Stimulated activated CD4-positive, alpha-beta T cell treated with anti-CD3 and anti-CD28 coated beads, Interleukin-15, amount 100 ng/mL, for 1 hour (primary cell): ENCODE results near the gene GP1BA.
A peak's percentile ranks its signal among the peaks of the same experiment; 100 is the strongest.

Experiments used
- DNase-seq, 2 donors: peaks; one replicate each; pipeline ENCODE4 v3.0.0-alpha.2; 2020; ENCODE audit warnings: low read depth in 1 of 2, low spot score in 1 of 2

The GP1BA gene

GRCh38 chr17:4931963-4932362 is at the start of gene GP1BA:
Gene GP1BA (plus strand): TSS chr17:4932277. CDS start chr17:4932605, 328 bp downstream.
- DNase-seq, result no peak

GRCh38 chr17:4884489-4884888 is 47.6 kb upstream of the GP1BA start:
- DNase-seq, result no peak

- no peak for DNase-seq
Observed at GRCh38 chr17:4886830-4887229, 45.2 kb upstream of the GP1BA start.

GRCh38 chr17:4887581-4887980 is 44.5 kb upstream of the GP1BA start:
- no peak for DNase-seq

- DNase-seq, result no peak
Observed at GRCh38 chr17:4891411-4892410, 40.4 kb upstream of the GP1BA start.

GRCh38 chr17:4892499-4893221 is 39.4 kb upstream of the GP1BA start:
- DNase-seq, result no peak

GRCh38 chr17:4893272-4893671 is 38.8 kb upstream of the GP1BA start:
- DNase-seq, result no peak

GRCh38 chr17:4893721-4894560 is 38.1 kb upstream of the GP1BA start:
- no peak for DNase-seq

- DNase-seq, result no peak
Observed at GRCh38 chr17:4895121-4895520, 37.0 kb upstream of the GP1BA start.

- no peak for DNase-seq
Observed at GRCh38 chr17:4895657-4896331, 36.3 kb upstream of the GP1BA start.

GRCh38 chr17:4896332-4897197 is 35.5 kb upstream of the GP1BA start:
- DNase-seq, result no peak

GRCh38 chr17:4897198-4897687 is 34.8 kb upstream of the GP1BA start:
- DNase-seq, result no peak

- DNase-seq, result no peak
Observed at GRCh38 chr17:4897785-4898184, 34.3 kb upstream of the GP1BA start.

- DNase-seq, result no peak
Observed at GRCh38 chr17:4898351-4898750, 33.7 kb upstream of the GP1BA start.

GRCh38 chr17:4898927-4899326 is 33.1 kb upstream of the GP1BA start:
- DNase-seq, result no peak

GRCh38 chr17:4899341-4900230 is 32.5 kb upstream of the GP1BA start, which contains the start of gene C17orf107:
Gene C17orf107 (plus strand): TSS chr17:4899536. CDS start chr17:4899763, 227 bp downstream.
- peak; percentile 81 to 94 for DNase-seq

- DNase-seq, result peak; percentile 16 to 21
Observed at GRCh38 chr17:4900231-4901107, 31.6 kb upstream of the GP1BA start.
